SK-N-SH treated with all-trans-retinoic acid at 6 μM for 48 hours (cell line): ENCODE data around the gene ADAMTS4.

Experiments used
- ATAC-seq: fragments of 200-7000 bp; cut with Tn5 transposase; 3 replicates; pipeline ENCODE4 v1.9.1; 2020; ENCODE audit warnings: mild to moderate bottlenecking, moderate library complexity
- ARNTL ChIP-seq: fragments of 450-650 bp; formaldehyde crosslinking; IDR thresholded peaks from 2 replicates; pipeline ENCODE4 v1.5.0; 2020; ENCODE audit warnings: low read depth, mild to moderate bottlenecking, moderate library complexity, borderline replicate concordance
- BACH2 ChIP-seq: fragments of 250-450 bp; sonication (Bioruptor Pico); IDR thresholded peaks from 2 replicates; pipeline ENCODE4 v1.9.0; 2021; ENCODE audit warnings: mild to moderate bottlenecking, borderline replicate concordance
- CSDC2 ChIP-seq: fragments of 250-450 bp; sonication (Bioruptor Pico); IDR thresholded peaks from 2 replicates; pipeline ENCODE4 v1.5.0; 2020; ENCODE audit warnings: mild to moderate bottlenecking, moderate library complexity
- ESRRG ChIP-seq: fragments of 250-450 bp; sonication (Bioruptor Pico); IDR thresholded peaks from 2 replicates; pipeline ENCODE4 v1.6.1; 2021; ENCODE audit warnings: mild to moderate bottlenecking
- GLIS3 ChIP-seq: fragments of 250-450 bp; sonication (Bioruptor Pico); IDR thresholded peaks from 2 replicates; pipeline ENCODE4 v1.5.0; 2020; ENCODE audit warnings: mild to moderate bottlenecking, moderate library complexity
- ISL1 ChIP-seq: fragments of 250-450 bp; sonication (Bioruptor Pico); IDR thresholded peaks from 2 replicates; pipeline ENCODE4 v2.1.2; 2022; ENCODE audit warnings: mild to moderate bottlenecking, moderate library complexity
- OSR1 ChIP-seq: fragments of 250-450 bp; sonication (Bioruptor Pico); IDR thresholded peaks from 2 replicates; pipeline ENCODE4 v1.8.0; 2022; ENCODE audit warnings: moderate library complexity, mild to moderate bottlenecking, inconsistent platforms
- PPARA ChIP-seq: fragments of 250-450 bp; sonication (Bioruptor Pico); IDR thresholded peaks from 2 replicates; pipeline ENCODE4 v1.5.0; 2020; ENCODE audit warnings: mild to moderate bottlenecking, borderline replicate concordance
- RARB ChIP-seq: fragments of 250-450 bp; sonication (Bioruptor Pico); IDR thresholded peaks from 2 replicates; pipeline ENCODE4 v1.8.0; 2021; ENCODE audit warnings: mild to moderate bottlenecking, moderate library complexity
- SNAI2 ChIP-seq: fragments of 250-450 bp; sonication (Bioruptor Pico); IDR thresholded peaks from 2 replicates; pipeline ENCODE4 v1.5.0; 2020; ENCODE audit warnings: mild to moderate bottlenecking, moderate library complexity
- TCF4 ChIP-seq: fragments of 250-450 bp; sonication (Bioruptor Pico); IDR thresholded peaks from 2 replicates; pipeline ENCODE4 v1.8.0; 2021; ENCODE audit warnings: mild to moderate bottlenecking, moderate library complexity, borderline replicate concordance
- TOX ChIP-seq: fragments of 250-450 bp; sonication (Bioruptor Pico); IDR thresholded peaks from 2 replicates; pipeline ENCODE4 v1.8.0; 2021; ENCODE audit warnings: mild to moderate bottlenecking, moderate library complexity, borderline replicate concordance
- ZC3H10 ChIP-seq: fragments of 250-450 bp; sonication (Bioruptor Pico); IDR thresholded peaks from 2 replicates; pipeline ENCODE4 v1.5.1; 2021; ENCODE audit warnings: mild to moderate bottlenecking, moderate library complexity
- ZFP3 ChIP-seq: fragments of 250-450 bp; sonication (Bioruptor Pico); IDR thresholded peaks from 2 replicates; pipeline ENCODE4 v1.5.0; 2020; ENCODE audit warnings: mild to moderate bottlenecking, moderate library complexity
- ZFP30 ChIP-seq: fragments of 450-650 bp; formaldehyde crosslinking; IDR thresholded peaks from 2 replicates; pipeline ENCODE4 v1.5.0; 2022; ENCODE audit warnings: mild to moderate bottlenecking, moderate library complexity
- ZNF565 ChIP-seq: fragments of 450-650 bp; formaldehyde crosslinking; conservative IDR thresholded peaks from 2 replicates; pipeline ENCODE4 v1.5.0; 2020; ENCODE audit warnings: low read depth, mild to moderate bottlenecking, moderate library complexity
- ZNF70 ChIP-seq: fragments of 450-650 bp; formaldehyde crosslinking; IDR thresholded peaks from 2 replicates; pipeline ENCODE4 v1.5.0; 2020; ENCODE audit warnings: mild to moderate bottlenecking, moderate library complexity
- ZNF8 ChIP-seq: fragments of 450-650 bp; formaldehyde crosslinking; IDR thresholded peaks from 2 replicates; pipeline ENCODE4 v1.5.0; 2020; ENCODE audit warnings: mild to moderate bottlenecking, moderate library complexity
- TF ChIP-seq, protein P1 (sequence below): fragments of 250-450 bp; sonication (Bioruptor Pico); IDR thresholded peaks from 2 replicates; pipeline ENCODE4 v1.8.0; 2020; ENCODE audit warnings: mild to moderate bottlenecking, moderate library complexity, borderline replicate concordance
- TF ChIP-seq, protein P2 (sequence below): fragments of 250-450 bp; sonication (Bioruptor Pico); IDR thresholded peaks from 2 replicates; pipeline ENCODE4 v1.5.1; 2021; ENCODE audit warnings: mild to moderate bottlenecking, moderate library complexity
- TF ChIP-seq, protein P3 (sequence below): fragments of 250-450 bp; sonication (Bioruptor Pico); IDR thresholded peaks from 2 replicates; pipeline ENCODE4 v1.8.0; 2021; ENCODE audit warnings: low read depth, mild to moderate bottlenecking, moderate library complexity, borderline replicate concordance
- TF ChIP-seq, protein P4 (sequence below): fragments of 250-450 bp; sonication (Bioruptor Pico); IDR thresholded peaks from 2 replicates; pipeline ENCODE4 v1.5.1; 2020; ENCODE audit warnings: low read depth, mild to moderate bottlenecking, moderate library complexity
- TF ChIP-seq, protein P5 (sequence below): fragments of 250-450 bp; sonication (Bioruptor Pico); IDR thresholded peaks from 2 replicates; pipeline ENCODE4 v1.5.0; 2020; ENCODE audit warnings: mild to moderate bottlenecking, moderate library complexity

The ADAMTS4 gene

DNA sequence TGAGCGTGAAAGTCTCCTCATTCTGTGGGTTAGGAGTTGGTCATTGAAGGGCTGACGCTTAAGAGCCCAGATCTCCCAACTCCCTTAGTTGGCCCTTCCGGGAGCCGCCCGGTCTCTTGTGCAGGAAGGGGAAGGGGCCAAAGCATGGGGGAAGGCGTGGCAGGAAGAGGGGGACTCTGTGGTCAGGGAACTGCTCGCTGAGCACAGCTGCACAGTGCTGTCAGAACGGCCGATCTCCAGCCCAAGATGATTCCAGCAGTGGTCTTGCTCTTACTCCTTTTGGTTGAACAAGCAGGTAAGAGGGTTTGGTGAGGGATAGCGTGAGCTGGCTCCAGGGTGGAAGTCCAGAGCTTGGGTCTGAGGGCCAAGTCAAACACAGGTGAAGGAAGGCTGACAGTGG, 16.2 kb upstream of the ADAMTS4 start, which contains the start of gene FCER1G:
Gene FCER1G, plus strand, starts transcription at position 220 of the 400 bp plus-strand sequence. Its CDS starts 27 bp downstream, at position 247.
- TF ChIP-seq RARB (CRISPR knock-in tag), result no peak
- TF ChIP-seq TOX, result 0 out of 2 replicates have a peak, but pooled peaks have one; percentile 32
- TF ChIP-seq, all 23 proteins: peak for 1
- no peak for ATAC-seq

DNA sequence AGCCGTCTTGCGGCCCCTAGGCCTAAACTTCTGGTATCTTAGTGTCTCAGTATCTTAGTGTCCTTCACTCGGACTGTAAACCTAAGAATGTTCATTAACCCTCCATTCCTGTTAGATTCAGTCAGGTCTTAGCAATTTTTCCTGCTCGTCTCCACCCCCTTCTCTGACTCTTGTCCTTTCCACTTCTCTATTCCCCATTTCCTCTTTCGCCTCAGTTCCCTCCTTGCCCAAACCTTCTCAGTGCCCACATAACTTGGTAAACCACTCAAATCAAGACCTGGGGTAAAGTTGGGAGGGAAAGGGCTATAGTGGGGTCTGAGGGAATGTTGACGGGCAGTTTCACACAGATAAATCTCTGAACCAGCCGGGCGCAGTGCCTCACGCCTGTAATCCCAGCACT, 15.5 kb upstream of the ADAMTS4 start:
- no peak for ATAC-seq
- TF ChIP-seq ZNF565 (no peak), CSDC2 (CRISPR knock-in tag) (no peak)
- TF ChIP-seq, protein P1, sequence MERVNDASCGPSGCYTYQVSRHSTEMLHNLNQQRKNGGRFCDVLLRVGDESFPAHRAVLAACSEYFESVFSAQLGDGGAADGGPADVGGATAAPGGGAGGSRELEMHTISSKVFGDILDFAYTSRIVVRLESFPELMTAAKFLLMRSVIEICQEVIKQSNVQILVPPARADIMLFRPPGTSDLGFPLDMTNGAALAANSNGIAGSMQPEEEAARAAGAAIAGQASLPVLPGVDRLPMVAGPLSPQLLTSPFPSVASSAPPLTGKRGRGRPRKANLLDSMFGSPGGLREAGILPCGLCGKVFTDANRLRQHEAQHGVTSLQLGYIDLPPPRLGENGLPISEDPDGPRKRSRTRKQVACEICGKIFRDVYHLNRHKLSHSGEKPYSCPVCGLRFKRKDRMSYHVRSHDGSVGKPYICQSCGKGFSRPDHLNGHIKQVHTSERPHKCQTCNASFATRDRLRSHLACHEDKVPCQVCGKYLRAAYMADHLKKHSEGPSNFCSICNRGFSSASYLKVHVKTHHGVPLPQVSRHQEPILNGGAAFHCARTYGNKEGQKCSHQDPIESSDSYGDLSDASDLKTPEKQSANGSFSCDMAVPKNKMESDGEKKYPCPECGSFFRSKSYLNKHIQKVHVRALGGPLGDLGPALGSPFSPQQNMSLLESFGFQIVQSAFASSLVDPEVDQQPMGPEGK (CRISPR knock-in tag), result no peak

DNA sequence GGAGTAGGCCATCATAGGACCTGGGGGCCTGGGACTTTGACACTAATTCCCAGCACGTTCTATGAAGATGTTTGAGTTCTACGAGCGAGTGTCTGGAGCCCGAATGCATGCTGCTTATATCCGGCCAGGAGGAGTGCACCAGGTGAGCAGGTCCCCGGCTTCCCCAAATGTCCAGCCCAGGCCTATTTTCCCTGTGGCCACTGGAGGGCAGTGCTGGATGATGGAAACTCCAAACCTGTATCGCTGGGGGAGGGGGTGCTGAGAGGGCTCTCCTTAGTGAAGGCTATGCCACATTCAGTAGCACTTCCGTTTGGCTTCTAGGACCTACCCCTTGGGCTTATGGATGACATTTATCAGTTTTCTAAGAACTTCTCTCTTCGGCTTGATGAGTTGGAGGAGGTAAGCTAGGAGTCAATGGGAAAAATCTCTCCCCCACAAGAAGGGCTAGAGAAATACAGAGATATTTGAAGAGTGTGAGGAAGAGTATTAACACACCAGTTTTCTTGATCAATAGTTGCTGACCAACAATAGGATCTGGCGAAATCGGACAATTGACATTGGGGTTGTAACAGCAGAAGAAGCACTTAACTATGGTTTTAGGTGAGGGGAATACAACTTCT, 11.0 kb upstream of the ADAMTS4 start:
- TF ChIP-seq GLIS3 (CRISPR knock-in tag), result no peak
- TF ChIP-seq, protein P2, sequence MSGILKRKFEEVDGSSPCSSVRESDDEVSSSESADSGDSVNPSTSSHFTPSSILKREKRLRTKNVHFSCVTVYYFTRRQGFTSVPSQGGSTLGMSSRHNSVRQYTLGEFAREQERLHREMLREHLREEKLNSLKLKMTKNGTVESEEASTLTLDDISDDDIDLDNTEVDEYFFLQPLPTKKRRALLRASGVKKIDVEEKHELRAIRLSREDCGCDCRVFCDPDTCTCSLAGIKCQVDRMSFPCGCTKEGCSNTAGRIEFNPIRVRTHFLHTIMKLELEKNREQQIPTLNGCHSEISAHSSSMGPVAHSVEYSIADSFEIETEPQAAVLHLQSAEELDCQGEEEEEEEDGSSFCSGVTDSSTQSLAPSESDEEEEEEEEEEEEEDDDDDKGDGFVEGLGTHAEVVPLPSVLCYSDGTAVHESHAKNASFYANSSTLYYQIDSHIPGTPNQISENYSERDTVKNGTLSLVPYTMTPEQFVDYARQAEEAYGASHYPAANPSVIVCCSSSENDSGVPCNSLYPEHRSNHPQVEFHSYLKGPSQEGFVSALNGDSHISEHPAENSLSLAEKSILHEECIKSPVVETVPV (CRISPR knock-in tag), result no peak
- no peak for TF ChIP-seq ESRRG (CRISPR knock-in tag)
- TF ChIP-seq ZNF8 (CRISPR knock-in tag), result no peak
- TF ChIP-seq ISL1, result no peak
- no peak for TF ChIP-seq OSR1
- no peak for TF ChIP-seq SNAI2 (CRISPR knock-in tag)
- TF ChIP-seq, protein P3, sequence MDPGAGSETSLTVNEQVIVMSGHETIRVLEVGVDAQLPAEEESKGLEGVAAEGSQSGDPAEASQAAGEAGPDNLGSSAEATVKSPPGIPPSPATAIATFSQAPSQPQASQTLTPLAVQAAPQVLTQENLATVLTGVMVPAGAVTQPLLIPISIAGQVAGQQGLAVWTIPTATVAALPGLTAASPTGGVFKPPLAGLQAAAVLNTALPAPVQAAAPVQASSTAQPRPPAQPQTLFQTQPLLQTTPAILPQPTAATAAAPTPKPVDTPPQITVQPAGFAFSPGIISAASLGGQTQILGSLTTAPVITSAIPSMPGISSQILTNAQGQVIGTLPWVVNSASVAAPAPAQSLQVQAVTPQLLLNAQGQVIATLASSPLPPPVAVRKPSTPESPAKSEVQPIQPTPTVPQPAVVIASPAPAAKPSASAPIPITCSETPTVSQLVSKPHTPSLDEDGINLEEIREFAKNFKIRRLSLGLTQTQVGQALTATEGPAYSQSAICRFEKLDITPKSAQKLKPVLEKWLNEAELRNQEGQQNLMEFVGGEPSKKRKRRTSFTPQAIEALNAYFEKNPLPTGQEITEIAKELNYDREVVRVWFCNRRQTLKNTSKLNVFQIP (CRISPR knock-in tag), result no peak
- no peak for TF ChIP-seq PPARA
- no peak for TF ChIP-seq CSDC2 (CRISPR knock-in tag)
- TF ChIP-seq, protein P4, sequence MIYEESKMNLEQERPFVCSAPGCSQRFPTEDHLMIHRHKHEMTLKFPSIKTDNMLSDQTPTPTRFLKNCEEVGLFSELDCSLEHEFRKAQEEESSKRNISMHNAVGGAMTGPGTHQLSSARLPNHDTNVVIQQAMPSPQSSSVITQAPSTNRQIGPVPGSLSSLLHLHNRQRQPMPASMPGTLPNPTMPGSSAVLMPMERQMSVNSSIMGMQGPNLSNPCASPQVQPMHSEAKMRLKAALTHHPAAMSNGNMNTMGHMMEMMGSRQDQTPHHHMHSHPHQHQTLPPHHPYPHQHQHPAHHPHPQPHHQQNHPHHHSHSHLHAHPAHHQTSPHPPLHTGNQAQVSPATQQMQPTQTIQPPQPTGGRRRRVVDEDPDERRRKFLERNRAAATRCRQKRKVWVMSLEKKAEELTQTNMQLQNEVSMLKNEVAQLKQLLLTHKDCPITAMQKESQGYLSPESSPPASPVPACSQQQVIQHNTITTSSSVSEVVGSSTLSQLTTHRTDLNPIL (CRISPR knock-in tag), result no peak
- no peak for TF ChIP-seq TCF4 (CRISPR knock-in tag)
- no peak for TF ChIP-seq ARNTL (CRISPR knock-in tag)
- TF ChIP-seq, protein P1 (CRISPR knock-in tag), result no peak
- no peak for TF ChIP-seq ZC3H10
- TF ChIP-seq ZNF70, result no peak
- no peak for TF ChIP-seq ZFP30 (CRISPR knock-in tag)
- TF ChIP-seq ZFP3 (CRISPR knock-in tag), result no peak
- TF ChIP-seq RARB (CRISPR knock-in tag), result no peak
- peak; percentile 97 for ATAC-seq

DNA sequence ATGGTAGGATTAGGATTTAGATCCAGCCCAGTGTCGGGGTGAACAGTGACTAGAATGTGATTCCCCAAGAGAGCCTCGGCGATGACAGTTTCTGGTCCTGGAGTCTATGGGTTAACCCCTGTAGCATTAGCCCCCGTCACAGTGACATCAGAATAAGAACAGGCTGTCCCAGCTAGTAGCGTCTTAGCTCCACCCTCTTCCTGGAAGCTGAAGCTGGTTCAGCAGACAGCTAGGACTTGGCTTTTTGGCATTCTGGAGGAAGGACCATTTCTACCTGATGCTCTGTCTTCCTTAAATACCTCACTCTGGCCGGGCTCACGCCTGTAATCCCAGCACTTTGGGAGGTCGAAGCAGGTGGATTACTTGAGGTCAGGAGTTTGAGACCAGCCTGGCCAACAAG, 8.3 kb upstream of the ADAMTS4 start:
- ATAC-seq, result no peak
- TF ChIP-seq, protein P5, sequence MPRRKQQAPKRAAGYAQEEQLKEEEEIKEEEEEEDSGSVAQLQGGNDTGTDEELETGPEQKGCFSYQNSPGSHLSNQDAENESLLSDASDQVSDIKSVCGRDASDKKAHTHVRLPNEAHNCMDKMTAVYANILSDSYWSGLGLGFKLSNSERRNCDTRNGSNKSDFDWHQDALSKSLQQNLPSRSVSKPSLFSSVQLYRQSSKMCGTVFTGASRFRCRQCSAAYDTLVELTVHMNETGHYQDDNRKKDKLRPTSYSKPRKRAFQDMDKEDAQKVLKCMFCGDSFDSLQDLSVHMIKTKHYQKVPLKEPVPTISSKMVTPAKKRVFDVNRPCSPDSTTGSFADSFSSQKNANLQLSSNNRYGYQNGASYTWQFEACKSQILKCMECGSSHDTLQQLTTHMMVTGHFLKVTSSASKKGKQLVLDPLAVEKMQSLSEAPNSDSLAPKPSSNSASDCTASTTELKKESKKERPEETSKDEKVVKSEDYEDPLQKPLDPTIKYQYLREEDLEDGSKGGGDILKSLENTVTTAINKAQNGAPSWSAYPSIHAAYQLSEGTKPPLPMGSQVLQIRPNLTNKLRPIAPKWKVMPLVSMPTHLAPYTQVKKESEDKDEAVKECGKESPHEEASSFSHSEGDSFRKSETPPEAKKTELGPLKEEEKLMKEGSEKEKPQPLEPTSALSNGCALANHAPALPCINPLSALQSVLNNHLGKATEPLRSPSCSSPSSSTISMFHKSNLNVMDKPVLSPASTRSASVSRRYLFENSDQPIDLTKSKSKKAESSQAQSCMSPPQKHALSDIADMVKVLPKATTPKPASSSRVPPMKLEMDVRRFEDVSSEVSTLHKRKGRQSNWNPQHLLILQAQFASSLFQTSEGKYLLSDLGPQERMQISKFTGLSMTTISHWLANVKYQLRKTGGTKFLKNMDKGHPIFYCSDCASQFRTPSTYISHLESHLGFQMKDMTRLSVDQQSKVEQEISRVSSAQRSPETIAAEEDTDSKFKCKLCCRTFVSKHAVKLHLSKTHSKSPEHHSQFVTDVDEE (CRISPR knock-in tag), result no peak
- TF ChIP-seq, protein P1 (CRISPR knock-in tag), result no peak
- TF ChIP-seq BACH2 (CRISPR knock-in tag) (no peak), SNAI2 (CRISPR knock-in tag) (no peak), ZNF8 (CRISPR knock-in tag) (no peak), TOX (no peak)
